H1 (cell line): ENCODE results near the gene PLXNB3. TPM values are rescaled to one million over a fixed set of nuclear protein-coding genes. Genes with fewer than 3 reads are reported as not detected.

ENCODE experiments used
- CEBPB ChIP-seq: IDR thresholded peaks from 2 replicates; pipeline ENCODE4 v1.6.1; 2012; ENCODE audit warnings: low read depth, low read length
- CHD7 ChIP-seq: fragments of 300-600 bp; sonication (generic); IDR thresholded peaks from 2 replicates; pipeline ENCODE4 v1.7.1; 2012; ENCODE audit warnings: low read length, moderate library complexity, mild to moderate bottlenecking, inconsistent platforms; ENCODE audit not compliant: insufficient replicate concordance
- E2F6 ChIP-seq: IDR thresholded peaks from 2 replicates; pipeline ENCODE4 v1.6.1; 2012; ENCODE audit warnings: inconsistent platforms
- EGR1 ChIP-seq: IDR thresholded peaks from 2 replicates; pipeline ENCODE4 v1.6.1; 2011; ENCODE audit warnings: low read depth, low read length, borderline replicate concordance
- FOSL1 ChIP-seq: IDR thresholded peaks from 2 replicates; pipeline ENCODE4 v1.6.1; 2011; ENCODE audit warnings: mild to moderate bottlenecking, low read depth, low read length, moderate library complexity; ENCODE audit not compliant: insufficient read depth
- NRF1 ChIP-seq: IDR thresholded peaks from 2 replicates; pipeline ENCODE4 v1.6.1; 2011; ENCODE audit warnings: mild to moderate bottlenecking, low read depth, low read length, improper control_type of control experiment
- RAD21 ChIP-seq, 2 experiments: IDR thresholded peaks in 1 of 2; conservative IDR thresholded peaks in 1 of 2; 2 replicates each; pipeline ENCODE4 v1.6.1; 2011; ENCODE audit warnings: low read depth in 2 of 2, low read length in 2 of 2, improper control_type of control experiment in 1 of 2, inconsistent platforms in 1 of 2, mild to moderate bottlenecking in 1 of 2, moderate library complexity in 1 of 2
- TEAD4 ChIP-seq: IDR thresholded peaks from 2 replicates; pipeline ENCODE4 v1.6.1; 2012; ENCODE audit warnings: low read depth, low read length, inconsistent platforms, mixed read lengths
- USF2 ChIP-seq: IDR thresholded peaks from 2 replicates; pipeline ENCODE4 v1.6.1; 2011; ENCODE audit warnings: low read length, improper control_type of control experiment
- YY1 ChIP-seq: IDR thresholded peaks from 2 replicates; pipeline ENCODE4 v1.6.1; 2011; ENCODE audit warnings: low read depth, mild to moderate bottlenecking, low read length
- polyA plus RNA-seq, 7 experiments: library from polyadenylated mRNA; depleted of rRNA in 3 of 7; stranded (reverse) in 5 of 7; unstranded in 2 of 7; fragments of >200 nt in 5 of 7; fragments of 200-250 nt in 2 of 7; gene quantifications; 1 replicate in 5 of 7; 2 replicates in 1 of 7; 4 replicates in 1 of 7; pipeline versions ENCODE4 v1.2.1 to v1.2.3, GENCODE V29; 2011 to 2013; ENCODE audit warnings: missing spikeins in 2 of 7, mixed read lengths in 2 of 7
- total RNA-seq: library from RNA; stranded (reverse); fragmentation: NEBNext Ultra II Directional; extraction: Animal tissue kit (Norgen Biotek cat#: 25700); gene quantifications from 2 replicates; pipeline ENCODE4 v1.2.1, GENCODE V29; 2021

The PLXNB3 gene
- total and polyA plus RNA-seq, 2 of the 8 experiments (the other 6 are each of a cell fraction or from before 2014, with no cell fraction given): 1.2 to 2.7 TPM

- TF ChIP-seq CHD7 (no peak), USF2 (no peak), NRF1 (no peak), FOSL1 (no peak), E2F6 (no peak), RAD21 (IDR thresholded peaks at IDR 0.05 in 1 of 2, conservative IDR thresholded peaks at IDR 0.05 in 1 of 2; ENCODE audit: low read depth in 2 of 2, low read length in 2 of 2) (no peak), YY1 (no peak), CEBPB (no peak), EGR1 (no peak), TEAD4 (no peak)
These were observed 60.3 kb downstream of the PLXNB3 start (continued) for GRCh38 chrX:153824348-153824747.
